Nephron (organoid): Measurements from ENCODE around the gene ZNF593OS.

Experiments used
- H3K27ac Mint-ChIP-seq, 3 experiments: 2 replicates each; pipeline ENCODE4 v1.8.0; 2020; ENCODE audit warnings: mixed read lengths in 3 of 3, mild to moderate bottlenecking in 2 of 3, moderate library complexity in 1 of 3
- H3K27me3 Mint-ChIP-seq: 2 replicates; pipeline ENCODE4 v1.8.0; 2021; ENCODE audit warnings: low read depth, mild to moderate bottlenecking, moderate library complexity, mixed read lengths
- H3K36me3 Mint-ChIP-seq: 2 replicates; pipeline ENCODE4 v1.8.0; 2020; ENCODE audit warnings: low read depth, mixed read lengths
- H3K4me1 Mint-ChIP-seq: 2 replicates; pipeline ENCODE4 v1.8.0; 2020; ENCODE audit warnings: mixed read lengths
- H3K4me3 Mint-ChIP-seq, 3 experiments: 2 replicates each; pipeline ENCODE4 v1.8.0; 2020; ENCODE audit warnings: mild to moderate bottlenecking in 3 of 3, mixed read lengths in 3 of 3, moderate library complexity in 2 of 3
- H3K9me3 Mint-ChIP-seq: 2 replicates; pipeline ENCODE4 v1.8.0; 2020; ENCODE audit warnings: mixed read lengths
- CTCF ChIP-seq, 3 experiments: fragments of 200-600 bp; sonication (generic); IDR thresholded peaks; one replicate each; pipeline ENCODE4 v1.5.0; 2021; ENCODE audit warnings: antibody characterized with exemption in 3 of 3; ENCODE audit not compliant: unreplicated experiment in 3 of 3

The ZNF593OS gene

GRCh38 chr1:26169669-26170471, 1.8 kb downstream of the ZNF593OS start, which contains the start of gene ZNF593:
TSS of gene ZNF593 (plus strand) at chr1:26169908. CDS start at chr1:26169984, 76 bp downstream.
- peak; percentile 87 to 95 (median 91) for TF ChIP-seq CTCF (IDR thresholded peaks at IDR 0.05; ENCODE audit: unreplicated experiment in 3 of 3)
- Mint-ChIP-seq H3K27me3 (peaks cover 2% of the 10 kb centered on the region), H3K4me3 (peak within 1 kb of the TSS; percentile 87 to 91 (median 89)), H3K4me1 (peaks cover 23% of the 10 kb centered on the region), H3K27ac (peak within 1 kb of the TSS; percentile 71 to 83 (median 73)), H3K36me3 (no peaks in the 10 kb centered on the region), H3K9me3 (no peaks in the 10 kb centered on the region)

DNA sequence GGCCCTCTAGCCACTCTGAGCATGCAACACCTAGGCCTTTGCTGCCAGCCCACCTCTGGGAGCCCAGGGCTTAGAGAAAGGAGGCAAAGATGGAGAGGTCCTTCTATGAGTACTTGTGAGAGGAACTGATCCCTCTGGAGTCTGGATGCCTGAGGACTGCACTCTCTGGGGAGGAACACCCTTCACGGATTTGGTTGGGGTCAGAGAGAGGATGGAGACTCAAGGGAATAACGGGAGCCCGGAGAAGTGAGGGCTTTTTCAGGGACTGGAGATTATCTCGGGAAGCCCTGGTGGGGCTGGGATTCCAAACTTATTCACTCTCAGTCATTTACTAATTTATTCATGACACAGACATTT, 2.5 kb downstream of the ZNF593OS start:
- peak overlapping the region; percentile 71 to 83 (median 73) for H3K27ac Mint-ChIP-seq
- peak overlapping the region; percentile 87 to 91 (median 89) for H3K4me3 Mint-ChIP-seq
- H3K4me1 Mint-ChIP-seq = peaks cover 26% of the 10 kb centered on the region
- H3K9me3 Mint-ChIP-seq = no peaks in the 10 kb centered on the region
- H3K36me3 Mint-ChIP-seq = no peaks in the 10 kb centered on the region
- TF ChIP-seq CTCF (IDR thresholded peaks at IDR 0.05; ENCODE audit: unreplicated experiment in 3 of 3) = no peak
- peaks cover 8% of the 10 kb centered on the region for H3K27me3 Mint-ChIP-seq

GRCh38 chr1:26168410-26169197, 3.0 kb downstream of the ZNF593OS start, which contains the start of gene C1orf232:
TSS of gene C1orf232 (minus strand) at chr1:26168963. CDS start at chr1:26168499, 464 bp downstream.
- H3K27ac Mint-ChIP-seq = peak within 1 kb of the TSS; percentile 71 to 83 (median 73)
- TF ChIP-seq CTCF (IDR thresholded peaks at IDR 0.05; ENCODE audit: unreplicated experiment in 3 of 3) = no peak

GRCh38 chr1:26166719-26167281, 4.8 kb downstream of the ZNF593OS start:
- Mint-ChIP-seq H3K4me3 (peak overlapping the region in 2 of 3 experiments; percentile 13 to 43), H3K27me3 (peaks cover 14% of the 10 kb centered on the region), H3K36me3 (no peaks in the 10 kb centered on the region), H3K4me1 (peaks cover 31% of the 10 kb centered on the region), H3K27ac (peak overlapping the region; percentile 9 to 17 (median 11)), H3K9me3 (no peaks in the 10 kb centered on the region)
- TF ChIP-seq CTCF (IDR thresholded peaks at IDR 0.05; ENCODE audit: unreplicated experiment in 3 of 3) = no peak

More at GRCh38 chr1:26168410-26169197, 3.0 kb downstream of the ZNF593OS start, which contains the start of gene C1orf232:
- H3K4me3 Mint-ChIP-seq = peak within 1 kb of the TSS; percentile 87 to 91 (median 89)
- no peaks in the 10 kb centered on the region for H3K36me3 Mint-ChIP-seq
- H3K27me3 Mint-ChIP-seq = peaks cover 8% of the 10 kb centered on the region
- peaks cover 26% of the 10 kb centered on the region for H3K4me1 Mint-ChIP-seq
- no peaks in the 10 kb centered on the region for H3K9me3 Mint-ChIP-seq

- H3K4me3 Mint-ChIP-seq = peak overlapping the region; percentile 68 to 83 (median 78)
- peak overlapping the region; percentile 19 to 87 (median 76) for H3K27ac Mint-ChIP-seq
- no peaks in the 10 kb centered on the region for H3K36me3 Mint-ChIP-seq
- peaks cover 18% of the 10 kb centered on the region for H3K27me3 Mint-ChIP-seq
- no peak for TF ChIP-seq CTCF (IDR thresholded peaks at IDR 0.05; ENCODE audit: unreplicated experiment in 3 of 3)
- peaks cover 31% of the 10 kb centered on the region for H3K4me1 Mint-ChIP-seq
- H3K9me3 Mint-ChIP-seq = no peaks in the 10 kb centered on the region
Observed at GRCh38 chr1:26164861-26165842, 6.5 kb downstream of the ZNF593OS start.
